Suppressor macrophage treated with lipopolysaccharide for 1 hour (primary cell): ENCODE measurements around the gene SHISA8.

Experiments used
- DNase-seq, 3 donors: peaks; one replicate each; pipeline ENCODE4 v3.0.0-alpha.2; 2020 to 2022

Gene SHISA8

GRCh38 chr22:41933411-41934177 lies 18.7 kb upstream of the SHISA8 start:
- no peak for DNase-seq

GRCh38 chr22:41932353-41932752 lies 17.5 kb upstream of the SHISA8 start:
- no peak for DNase-seq

GRCh38 chr22:41931701-41932269 lies 16.9 kb upstream of the SHISA8 start:
- DNase-seq, result no peak

GRCh38 chr22:41929418-41929810 lies 14.5 kb upstream of the SHISA8 start:
- DNase-seq, result no peak

- no peak for DNase-seq
Observed at GRCh38 chr22:41928593-41929417, 13.9 kb upstream of the SHISA8 start.

GRCh38 chr22:41927813-41928212 lies 12.9 kb upstream of the SHISA8 start:
- DNase-seq, result no peak

- DNase-seq, result peak; percentile 67 to 88 (median 78)
Observed at GRCh38 chr22:41925783-41926460, 11.0 kb upstream of the SHISA8 start.

GRCh38 chr22:41923595-41924276 lies 8.9 kb upstream of the SHISA8 start:
- no peak for DNase-seq

GRCh38 chr22:41922940-41923594 lies 8.2 kb upstream of the SHISA8 start:
- no peak for DNase-seq

- no peak for DNase-seq
Observed at GRCh38 chr22:41922328-41922727, 7.5 kb upstream of the SHISA8 start.

GRCh38 chr22:41920271-41920976 lies 5.5 kb upstream of the SHISA8 start:
- no peak for DNase-seq

- DNase-seq, result peak; percentile 87 to 91 (median 88)
Observed at GRCh38 chr22:41919357-41920224, 4.7 kb upstream of the SHISA8 start.

- peak; percentile 93 to 95 (median 95) for DNase-seq
Observed at GRCh38 chr22:41917903-41918791, 3.3 kb upstream of the SHISA8 start.

- DNase-seq, result no peak
Observed at GRCh38 chr22:41917375-41917902, 2.6 kb upstream of the SHISA8 start.

GRCh38 chr22:41916745-41917358 lies 2.0 kb upstream of the SHISA8 start:
- no peak for DNase-seq

GRCh38 chr22:41915786-41916493 lies 1.1 kb upstream of the SHISA8 start:
- DNase-seq, result no peak

- no peak for DNase-seq
Observed at GRCh38 chr22:41914611-41915034, 251 bp downstream of the SHISA8 start.
